Skeletal muscle tissue (tissue), 4 donors: ENCODE results near the gene AGXT. TPM values are rescaled to one million over a fixed set of nuclear protein-coding genes. Genes with fewer than 3 reads are reported as not detected.

Experiments used
- H3K27ac ChIP-seq: one replicate; pipeline ENCODE4 v1.7.0; 2013; ENCODE audit warnings: mild to moderate bottlenecking, low read depth, low read length, inconsistent platforms
- H3K27me3 ChIP-seq, 3 donors: one replicate each; pipeline ENCODE4 v1.7.0; 2013; ENCODE audit warnings: low read length in 3 of 3; ENCODE audit not compliant: control insufficient read depth in 3 of 3, insufficient read depth in 3 of 3
- H3K36me3 ChIP-seq, 3 donors: one replicate each; pipeline ENCODE4 v1.7.0; 2013; ENCODE audit warnings: low read length in 3 of 3; ENCODE audit not compliant: control insufficient read depth in 3 of 3, insufficient read depth in 3 of 3
- H3K4me1 ChIP-seq, 3 donors: one replicate each; pipeline ENCODE4 v1.7.0; 2013; ENCODE audit warnings: low read length in 3 of 3, mild to moderate bottlenecking in 3 of 3; ENCODE audit not compliant: control insufficient read depth in 3 of 3, insufficient read depth in 3 of 3
- H3K4me3 ChIP-seq, 3 donors: one replicate each; pipeline ENCODE4 v1.7.0; 2013; ENCODE audit warnings: low read length in 3 of 3
- H3K9ac ChIP-seq, 3 donors: one replicate each; pipeline ENCODE4 v1.7.0; 2013; ENCODE audit warnings: low read length in 3 of 3, mild to moderate bottlenecking in 3 of 3, moderate library complexity in 2 of 3, low read depth in 1 of 3
- H3K9me3 ChIP-seq, 3 donors: one replicate each; pipeline ENCODE4 v1.7.0; 2013; ENCODE audit warnings: low read length in 3 of 3; ENCODE audit not compliant: control insufficient read depth in 3 of 3
- total RNA-seq: library from RNA; depleted of rRNA; stranded (reverse); fragments of >200 nt; gene quantifications from one replicate; pipeline ENCODE4 v1.2.3, GENCODE V29; 2014
- donor health status: Osteomylitis.

Gene AGXT
- total RNA-seq, 1 donor from 2014 or later = not detected

DNA sequence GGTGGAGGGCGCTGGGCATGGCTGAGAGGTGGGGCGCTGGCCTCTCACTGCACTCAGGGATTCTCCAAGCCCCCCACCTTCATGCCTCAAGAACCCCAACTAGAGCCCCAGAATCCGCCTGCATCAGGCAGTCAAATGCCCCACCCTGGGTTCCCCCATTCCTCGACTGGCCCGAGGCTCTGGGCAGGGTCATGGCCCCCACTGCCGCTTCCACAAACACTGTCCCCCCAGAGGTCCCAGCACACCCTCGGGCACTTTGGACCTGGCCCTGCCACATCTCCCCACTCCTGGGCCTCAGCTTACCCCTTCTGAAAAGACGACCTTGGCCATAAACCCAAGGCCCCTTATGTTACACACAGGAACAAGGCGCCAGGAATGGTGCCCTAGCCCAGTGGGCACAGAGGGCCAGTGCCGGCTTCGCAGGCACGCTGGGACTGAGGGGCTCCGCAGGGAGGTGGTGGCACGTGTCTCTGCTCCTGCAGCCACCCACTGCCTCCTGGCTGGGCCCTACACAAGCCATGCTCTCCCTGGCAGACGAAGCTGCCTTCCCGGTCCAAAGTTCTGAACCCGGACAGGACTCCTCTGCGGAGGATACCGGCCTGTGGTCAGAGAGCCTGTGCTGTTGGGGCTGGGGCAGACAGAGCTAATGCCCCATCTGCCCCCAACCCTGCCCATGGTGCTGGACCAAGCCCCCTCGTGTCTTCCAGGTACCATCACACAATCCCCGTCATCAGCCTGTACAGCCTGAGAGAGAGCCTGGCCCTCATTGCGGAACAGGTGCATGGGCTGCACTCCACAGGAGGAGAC lies 6.8 kb downstream of the AGXT start:
- Histone ChIP-seq H3K27me3 (peaks cover 0 to 18% (median 0%) of the 10 kb centered on the region in 3 donors), H3K9ac (no peak overlapping the region), H3K4me1 (peaks cover 0 to 4% (median 0%) of the 10 kb centered on the region in 3 donors), H3K9me3 (no peaks in the 10 kb centered on the region), H3K27ac (no peak overlapping the region), H3K4me3 (no peak overlapping the region), H3K36me3 (no peaks in the 10 kb centered on the region)

GRCh38 chr2:240876035-240876474 lies 7.4 kb downstream of the AGXT start:
- H3K9ac ChIP-seq = no peak overlapping the region
- H3K27me3 ChIP-seq = peaks cover 0 to 14% (median 0%) of the 10 kb centered on the region in 3 donors
- H3K4me1 ChIP-seq = peaks cover 0 to 4% (median 0%) of the 10 kb centered on the region in 3 donors
- H3K9me3 ChIP-seq = no peaks in the 10 kb centered on the region
- H3K27ac ChIP-seq = no peak overlapping the region
- no peak overlapping the region for H3K4me3 ChIP-seq
- no peaks in the 10 kb centered on the region for H3K36me3 ChIP-seq

- Histone ChIP-seq H3K4me1 (peaks cover 0 to 4% (median 0%) of the 10 kb centered on the region in 3 donors), H3K36me3 (no peaks in the 10 kb centered on the region), H3K27ac (no peak overlapping the region), H3K9me3 (no peaks in the 10 kb centered on the region), H3K27me3 (peaks cover 0 to 9% (median 0%) of the 10 kb centered on the region in 3 donors), H3K9ac (no peak overlapping the region), H3K4me3 (no peak overlapping the region)
These were observed 8.0 kb downstream of the AGXT start for GRCh38 chr2:240876475-240877251.

DNA sequence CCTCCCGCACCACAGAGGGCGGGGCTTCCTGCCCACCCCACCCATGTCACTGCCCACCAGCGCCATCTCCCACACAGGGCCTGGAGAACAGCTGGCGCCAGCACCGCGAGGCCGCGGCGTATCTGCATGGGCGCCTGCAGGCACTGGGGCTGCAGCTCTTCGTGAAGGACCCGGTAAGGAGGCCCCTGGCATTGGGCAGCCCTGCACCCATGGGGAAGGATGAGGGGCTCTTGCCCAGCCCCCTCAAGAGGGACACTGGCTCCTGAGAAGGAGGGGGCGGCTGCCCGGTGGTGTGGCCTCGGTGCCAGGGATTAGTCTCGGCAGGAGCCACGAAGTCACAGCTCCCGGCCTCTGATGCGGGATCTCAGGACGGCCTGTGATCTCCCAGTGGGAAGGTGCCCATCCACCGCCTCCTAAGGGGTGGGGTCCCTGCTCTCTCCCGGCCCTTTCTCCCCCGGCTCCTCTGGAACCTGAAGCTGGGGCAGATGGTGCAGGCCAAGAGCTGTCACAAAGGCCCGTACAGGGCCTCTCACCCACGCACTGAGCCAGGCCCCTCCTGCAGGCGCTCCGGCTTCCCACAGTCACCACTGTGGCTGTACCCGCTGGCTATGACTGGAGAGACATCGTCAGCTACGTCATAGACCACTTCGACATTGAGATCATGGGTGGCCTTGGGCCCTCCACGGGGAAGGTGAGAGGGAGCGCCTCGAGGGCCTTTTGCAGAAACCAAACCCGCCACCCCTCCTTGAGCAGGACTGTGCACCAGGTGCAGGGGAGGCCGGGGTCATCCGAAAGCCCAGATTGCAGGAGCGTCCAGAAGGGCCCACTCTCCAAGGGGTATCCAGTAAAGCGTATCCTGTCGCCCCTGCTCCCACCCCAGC lies 9.1 kb downstream of the AGXT start:
- Histone ChIP-seq H3K9ac (no peak overlapping the region), H3K36me3 (no peaks in the 10 kb centered on the region), H3K27ac (no peak overlapping the region), H3K4me3 (no peak overlapping the region), H3K9me3 (no peaks in the 10 kb centered on the region), H3K4me1 (peaks cover 0 to 4% (median 0%) of the 10 kb centered on the region in 3 donors), H3K27me3 (peaks cover 0 to 5% (median 0%) of the 10 kb centered on the region in 3 donors)

- Histone ChIP-seq H3K36me3 (no peaks in the 10 kb centered on the region), H3K4me3 (no peak overlapping the region), H3K4me1 (peaks cover 0 to 4% (median 0%) of the 10 kb centered on the region in 3 donors), H3K9ac (no peak overlapping the region), H3K27me3 (peaks cover 0 to 2% (median 0%) of the 10 kb centered on the region in 3 donors), H3K9me3 (no peaks in the 10 kb centered on the region), H3K27ac (no peak overlapping the region)
These were observed 9.8 kb downstream of the AGXT start for GRCh38 chr2:240878341-240878936.

DNA sequence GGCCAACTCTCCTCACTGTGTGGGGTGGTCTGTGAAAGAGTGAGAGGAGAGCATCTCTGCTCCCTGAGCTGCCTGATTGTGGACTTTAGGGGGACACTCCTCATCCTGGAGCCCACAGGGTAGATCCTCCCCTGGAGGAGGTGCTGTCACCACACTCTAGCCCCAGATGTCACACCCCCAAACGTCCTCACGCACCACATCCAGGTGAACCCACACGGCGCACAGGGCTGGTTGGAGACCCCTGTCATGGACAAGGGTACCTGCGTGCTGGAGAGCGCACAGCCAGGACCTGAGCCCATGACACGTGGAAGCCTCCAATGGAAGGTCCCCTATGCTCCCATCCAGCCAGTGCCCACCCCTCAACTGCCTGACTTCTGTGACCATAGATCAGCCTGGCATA lies 10.5 kb downstream of the AGXT start:
- H3K4me3 ChIP-seq = no peak overlapping the region
- H3K9me3 ChIP-seq = no peaks in the 10 kb centered on the region
- H3K36me3 ChIP-seq = no peaks in the 10 kb centered on the region
- no peak overlapping the region for H3K27ac ChIP-seq
- H3K4me1 ChIP-seq = peaks cover 0 to 4% (median 0%) of the 10 kb centered on the region in 3 donors
- no peak overlapping the region for H3K9ac ChIP-seq
- no peaks in the 10 kb centered on the region for H3K27me3 ChIP-seq

GRCh38 chr2:240881913-240882312 lies 13.3 kb downstream of the AGXT start:
- Histone ChIP-seq H3K9ac (no peak overlapping the region), H3K27ac (no peak overlapping the region), H3K27me3 (peaks cover 0 to 2% (median 0%) of the 10 kb centered on the region in 3 donors), H3K4me3 (no peak overlapping the region), H3K4me1 (no peaks in the 10 kb centered on the region), H3K9me3 (no peaks in the 10 kb centered on the region), H3K36me3 (no peaks in the 10 kb centered on the region)

GRCh38 chr2:240884221-240884620 lies 15.6 kb downstream of the AGXT start:
- no peaks in the 10 kb centered on the region for H3K4me1 ChIP-seq
- H3K27ac ChIP-seq = no peak overlapping the region
- no peak overlapping the region for H3K9ac ChIP-seq
- no peaks in the 10 kb centered on the region for H3K36me3 ChIP-seq
- no peak overlapping the region for H3K4me3 ChIP-seq
- H3K27me3 ChIP-seq = peaks cover 0 to 2% (median 0%) of the 10 kb centered on the region in 3 donors
- H3K9me3 ChIP-seq = no peaks in the 10 kb centered on the region

DNA sequence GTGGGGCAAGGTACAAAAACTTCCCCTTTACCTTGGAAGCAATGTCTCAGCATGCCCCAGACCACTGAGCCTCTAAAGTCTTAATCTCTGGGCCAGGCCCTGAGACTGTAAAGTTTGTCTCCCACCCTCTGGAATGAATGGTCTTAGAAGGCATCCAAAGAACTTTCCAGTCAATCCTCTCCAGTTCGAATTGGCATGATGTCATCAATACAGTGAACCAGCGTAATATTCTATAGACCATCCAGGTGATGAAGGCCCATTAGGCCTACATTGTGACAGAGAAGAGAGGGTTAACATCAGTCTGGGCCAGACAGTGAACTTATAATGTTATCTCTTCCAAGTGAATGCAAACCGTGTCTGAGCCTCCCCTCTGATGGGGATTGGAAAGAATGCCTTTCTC lies 16.1 kb downstream of the AGXT start:
- Histone ChIP-seq H3K9ac (no peak overlapping the region), H3K9me3 (no peaks in the 10 kb centered on the region), H3K4me1 (no peaks in the 10 kb centered on the region), H3K27ac (no peak overlapping the region), H3K4me3 (no peak overlapping the region), H3K36me3 (no peaks in the 10 kb centered on the region), H3K27me3 (peaks cover 0 to 2% (median 0%) of the 10 kb centered on the region in 3 donors)
